ENCODE results near the gene CD300A. TPM values are rescaled to one million over a fixed set of nuclear protein-coding genes. Genes with fewer than 3 reads are reported as not detected.
A peak's percentile ranks its signal among the peaks of the same experiment; 100 is the strongest.
"Not testable (repeated sequence)": the region's sequence is repeated elsewhere in the genome, so short reads cannot be mapped to it uniquely, and the experiment has no call there.

Gene CD300A
- total and polyA plus RNA-seq, 3 donors from 2014 or later, result 2.0 to 3.7 (median 2.4) TPM

GRCh38 chr17:74485841-74486240 is 19.4 kb downstream of the CD300A start:
- no peaks in the 10 kb centered on the region for H3K4me1 ChIP-seq
- H3K36me3 ChIP-seq (ENCODE audit: low read depth, missing control alignments), result no peaks in the 10 kb centered on the region
- TF ChIP-seq POLR2A (IDR thresholded peaks at IDR 0.05) (no peak), CTCF (IDR thresholded peaks at IDR 0.05) (no peak)
- DNase-seq, result no peak
- H3K4me3 ChIP-seq, result no peak overlapping the region
- H3K9me3 ChIP-seq, result no peaks in the 10 kb centered on the region
- H3K27ac ChIP-seq, result no peak overlapping the region
- H3K27me3 ChIP-seq, result no peaks in the 10 kb centered on the region
- WGBS, 2 donors, result 82 to 83% methylated on average over 5 of the region's 5 CpGs
- intact Hi-C loops (cut with DNase I; ENCODE audit: low total_unique reads), result no loop called here

- H3K27ac ChIP-seq; H3K4me3 ChIP-seq; DNase-seq; H3K9me3 ChIP-seq; H3K36me3 ChIP-seq (ENCODE audit: low read depth, missing control alignments); intact Hi-C loops (cut with DNase I; ENCODE audit: low total_unique reads); H3K27me3 ChIP-seq; H3K4me1 ChIP-seq: not testable (repeated sequence)
- WGBS, 2 donors, result 94 to 100% methylated on average over 1 to 4 of the region's 4 CpGs
Measured at GRCh38 chr17:74488276-74488675, 21.8 kb downstream of the CD300A start.

GRCh38 chr17:74490716-74491115 is 24.3 kb downstream of the CD300A start:
- 85 to 86% methylated on average over 9 of the region's 9 CpGs for WGBS, 2 donors
- Histone ChIP-seq H3K4me1 (no peaks in the 10 kb centered on the region), H3K36me3 (ENCODE audit: low read depth, missing control alignments) (no peaks in the 10 kb centered on the region), H3K27ac (no peak overlapping the region), H3K27me3 (no peaks in the 10 kb centered on the region), H3K4me3 (no peak overlapping the region), H3K9me3 (no peaks in the 10 kb centered on the region)
- no peak for DNase-seq
- intact Hi-C loops (cut with DNase I; ENCODE audit: low total_unique reads), result no loop called here
- TF ChIP-seq POLR2A (IDR thresholded peaks at IDR 0.05) (no peak), CTCF (IDR thresholded peaks at IDR 0.05) (no peak)

GRCh38 chr17:74491626-74492025 is 25.2 kb downstream of the CD300A start:
- WGBS, 2 donors, result 88 to 90% methylated on average over 7 of the region's 7 CpGs
- Histone ChIP-seq H3K27ac (no peak overlapping the region), H3K27me3 (no peaks in the 10 kb centered on the region), H3K4me3 (no peak overlapping the region), H3K9me3 (no peaks in the 10 kb centered on the region), H3K36me3 (ENCODE audit: low read depth, missing control alignments) (no peaks in the 10 kb centered on the region), H3K4me1 (no peaks in the 10 kb centered on the region)
- intact Hi-C loops (cut with DNase I; ENCODE audit: low total_unique reads), result no loop called here
- TF ChIP-seq CTCF (IDR thresholded peaks at IDR 0.05), result no peak
- no peak for TF ChIP-seq POLR2A (IDR thresholded peaks at IDR 0.05)
- no peak for DNase-seq

- WGBS, 2 donors, result 42 to 45% methylated on average over 11 of the region's 11 CpGs
- no peak for TF ChIP-seq POLR2A (IDR thresholded peaks at IDR 0.05)
- TF ChIP-seq CTCF (IDR thresholded peaks at IDR 0.05), result peak; percentile 65 to 87 (median 86)
- intact Hi-C loops (cut with DNase I; ENCODE audit: low total_unique reads), result no loop called here
- Histone ChIP-seq H3K27me3 (no peaks in the 10 kb centered on the region), H3K36me3 (ENCODE audit: low read depth, missing control alignments) (no peaks in the 10 kb centered on the region), H3K4me1 (no peaks in the 10 kb centered on the region), H3K9me3 (no peaks in the 10 kb centered on the region), H3K4me3 (no peak overlapping the region), H3K27ac (no peak overlapping the region)
- DNase-seq, result peak; percentile 80
Measured at GRCh38 chr17:74493331-74493833, 26.9 kb downstream of the CD300A start.
